Islet precursor cell (in vitro differentiated cells): Measurements from ENCODE around the gene GASK1A.

Experiments used
- DNase-seq: peaks from one replicate; pipeline ENCODE4 v3.0.0-alpha.2; 2018

Gene GASK1A

DNA sequence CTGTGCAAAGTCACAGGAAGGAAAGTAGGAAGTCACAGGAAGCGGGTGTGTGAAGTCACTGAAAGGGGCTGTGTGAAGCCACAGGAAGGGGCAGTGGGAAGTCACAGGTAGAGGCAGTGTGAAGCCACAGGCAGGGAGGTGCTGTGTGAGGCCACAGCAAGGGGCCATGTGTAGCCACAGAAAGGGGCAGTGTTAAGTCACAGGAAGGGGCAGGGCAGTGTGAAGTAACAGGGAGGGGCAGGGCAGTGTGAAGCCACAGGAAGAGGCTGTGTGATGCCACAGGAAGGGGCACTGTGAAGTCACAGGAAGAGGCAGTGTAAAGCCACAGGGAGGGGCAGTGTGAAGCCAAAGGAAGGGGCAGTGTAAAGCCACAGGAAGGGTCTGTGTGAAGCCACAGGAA is 36.5 kb downstream of the GASK1A start:
- DNase-seq, result peak; percentile 31

DNA sequence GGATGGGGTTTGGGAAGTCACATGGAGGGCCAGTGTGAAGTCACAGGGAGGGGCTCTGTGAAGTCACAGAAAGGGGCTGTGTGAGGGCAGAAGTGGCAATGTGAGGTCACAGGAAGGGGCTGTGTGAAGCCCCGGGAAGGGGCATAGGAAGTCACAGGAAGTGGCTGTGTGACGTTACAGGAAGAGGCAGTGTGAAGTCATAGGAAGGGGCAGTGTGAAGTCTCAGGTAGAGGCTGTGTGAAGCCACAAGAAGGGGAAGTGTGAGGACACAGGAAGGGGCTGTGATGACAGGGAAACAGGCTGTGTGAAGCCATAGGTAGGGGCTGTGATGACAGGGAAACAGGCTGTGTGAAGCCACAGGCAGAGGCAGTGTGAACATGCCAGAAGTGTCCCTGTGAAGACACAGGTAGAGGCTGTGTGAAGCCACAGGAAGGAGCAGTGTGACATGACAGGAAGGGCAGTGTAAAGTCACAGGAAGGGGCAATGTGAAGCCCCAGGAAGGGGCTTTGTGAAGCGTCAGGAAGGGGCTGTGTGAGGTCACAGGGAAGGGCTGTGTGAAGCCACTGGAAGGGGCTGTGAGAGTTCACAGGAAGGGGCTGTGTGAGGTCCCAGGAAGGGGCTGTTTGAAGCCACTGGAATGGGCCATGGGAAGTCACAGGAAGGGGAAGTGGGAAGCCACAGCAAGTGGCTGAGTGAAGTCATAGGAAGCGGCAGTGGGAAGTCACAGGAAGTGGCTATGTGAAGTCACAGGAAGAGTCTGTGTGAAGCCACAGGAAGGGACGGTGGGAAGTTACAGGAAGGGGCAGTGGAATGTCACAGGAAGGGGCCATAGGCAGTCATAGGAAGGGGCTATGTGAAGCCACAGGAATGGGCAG is 37.1 kb downstream of the GASK1A start:
- peak; percentile 12 for DNase-seq

DNA sequence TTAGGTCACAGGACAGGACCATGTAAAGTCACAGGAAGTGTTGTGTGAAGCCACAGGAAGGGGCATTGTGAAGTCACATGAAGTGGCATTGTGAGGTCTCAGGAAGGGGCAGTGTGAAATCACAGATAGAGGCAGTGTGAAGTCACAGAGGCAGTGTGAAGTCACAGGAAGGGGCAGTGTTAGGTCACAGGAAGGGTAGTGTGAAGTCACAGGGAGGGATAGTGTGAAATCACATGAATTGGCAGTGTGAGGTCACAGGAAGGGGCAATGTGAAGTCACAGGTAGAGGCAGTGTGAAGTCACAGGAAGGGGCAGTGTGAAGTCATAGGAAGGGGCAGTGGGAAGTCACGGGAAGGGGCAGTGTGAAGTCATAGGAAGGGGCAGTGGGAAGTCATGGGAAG is 37.9 kb downstream of the GASK1A start:
- DNase-seq, result peak; percentile 8

DNA sequence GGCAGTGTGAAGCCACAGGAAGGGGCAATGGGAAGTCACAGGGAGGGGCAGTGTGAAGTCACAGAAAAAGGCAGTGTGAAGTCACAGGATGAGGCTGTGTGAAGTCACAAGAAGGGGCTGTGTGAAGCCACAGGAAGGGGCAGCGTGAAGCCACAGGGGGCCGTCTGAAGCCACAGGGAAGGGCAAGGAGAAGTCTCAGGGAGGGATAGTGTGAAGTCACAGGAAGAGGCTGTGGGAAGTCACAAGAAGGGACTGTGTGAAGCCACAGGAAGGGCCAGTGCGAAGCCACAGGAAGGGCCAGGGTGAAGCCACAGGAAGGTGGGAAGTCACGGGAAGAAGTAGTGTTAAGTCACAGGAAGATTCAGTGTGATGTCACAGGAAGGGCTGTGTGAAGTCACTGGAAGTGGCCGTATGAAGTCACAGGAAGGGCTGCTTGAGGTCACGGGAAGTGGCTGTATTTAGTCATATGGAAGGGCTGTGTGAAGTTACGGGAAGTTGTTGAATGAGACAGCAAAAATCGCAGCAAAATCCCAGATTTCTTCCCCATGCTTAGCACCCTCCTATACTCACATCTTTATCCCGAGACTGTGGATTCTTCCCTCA is 38.6 kb downstream of the GASK1A start:
- DNase-seq, result peak; percentile 10

DNA sequence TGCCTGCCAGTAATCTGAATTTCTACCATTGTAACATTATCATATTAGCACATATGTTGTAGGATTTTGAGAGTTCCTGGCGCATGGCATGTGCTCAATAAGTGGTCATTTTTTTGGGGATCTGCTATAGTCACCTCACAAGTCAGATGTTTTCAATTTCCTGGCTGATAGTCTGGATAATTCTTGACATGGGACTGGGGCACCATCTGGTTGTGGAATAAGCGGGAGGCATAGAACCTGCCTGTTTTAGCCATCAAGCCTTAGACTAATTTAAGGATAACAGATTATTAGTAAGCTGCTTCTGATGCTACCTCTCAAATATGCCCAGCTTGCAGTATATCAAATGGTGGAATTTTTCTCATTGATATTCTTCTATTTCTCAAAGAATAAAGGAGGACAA is 39.1 kb downstream of the GASK1A start:
- no peak for DNase-seq

DNA sequence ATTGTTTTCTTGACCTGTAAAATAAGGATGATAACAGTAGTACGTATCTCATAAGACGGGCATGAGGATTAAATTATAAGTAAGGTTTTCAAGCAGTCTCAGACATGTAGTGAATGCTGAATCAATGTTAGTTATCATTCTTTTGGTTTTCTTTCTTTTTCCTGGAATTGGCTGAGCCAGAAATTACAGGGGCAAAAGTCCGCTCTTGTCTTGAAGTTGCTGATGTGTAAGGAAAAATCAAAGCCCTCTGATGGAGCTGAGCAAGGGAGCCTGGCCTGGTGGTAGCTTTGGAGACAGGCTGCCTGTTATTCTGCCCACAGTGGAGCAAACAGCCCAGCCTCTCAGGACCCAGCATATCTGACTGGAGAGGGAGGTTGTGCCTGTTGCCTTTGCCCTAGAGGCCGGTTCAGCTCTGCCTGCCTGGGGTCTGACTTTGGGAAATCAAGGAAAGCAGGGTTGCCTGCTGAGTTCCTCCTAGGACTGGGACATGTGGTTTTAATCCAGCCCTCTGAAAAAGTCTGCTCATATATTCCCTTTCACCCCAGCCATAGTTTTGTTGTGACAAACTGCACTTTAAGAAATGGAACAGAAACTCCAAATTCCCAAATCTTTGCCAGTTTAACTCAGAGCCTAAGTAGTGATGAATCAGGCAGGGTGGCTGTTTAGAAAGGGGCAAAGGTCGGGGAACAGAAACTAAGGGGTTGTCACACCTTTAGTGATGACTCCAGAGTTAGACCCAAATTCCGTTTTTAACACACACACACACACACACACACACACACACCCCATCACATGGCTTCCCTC is 40.1 kb downstream of the GASK1A start:
- DNase-seq, result peak; percentile 48

DNA sequence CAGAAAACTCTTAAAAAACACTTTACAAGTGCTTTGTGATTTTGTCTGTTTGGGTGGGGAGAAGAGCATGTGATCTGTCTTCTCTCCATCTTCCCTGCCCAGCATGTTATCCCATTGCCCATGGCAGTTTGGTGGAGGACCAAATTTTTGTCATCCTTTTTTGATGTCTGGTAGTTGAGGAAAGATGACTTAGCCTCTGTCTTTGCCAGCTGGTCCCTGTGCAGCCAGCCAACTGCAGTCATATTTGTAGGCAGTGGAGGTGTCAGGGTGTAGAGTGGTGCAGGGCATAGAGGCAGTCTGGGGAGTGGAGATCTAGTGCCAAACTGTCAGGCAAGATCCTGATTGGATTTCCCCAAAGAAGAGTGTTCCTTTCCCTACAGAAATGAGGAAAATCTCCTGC is 40.7 kb downstream of the GASK1A start:
- DNase-seq, result peak; percentile 9

DNA sequence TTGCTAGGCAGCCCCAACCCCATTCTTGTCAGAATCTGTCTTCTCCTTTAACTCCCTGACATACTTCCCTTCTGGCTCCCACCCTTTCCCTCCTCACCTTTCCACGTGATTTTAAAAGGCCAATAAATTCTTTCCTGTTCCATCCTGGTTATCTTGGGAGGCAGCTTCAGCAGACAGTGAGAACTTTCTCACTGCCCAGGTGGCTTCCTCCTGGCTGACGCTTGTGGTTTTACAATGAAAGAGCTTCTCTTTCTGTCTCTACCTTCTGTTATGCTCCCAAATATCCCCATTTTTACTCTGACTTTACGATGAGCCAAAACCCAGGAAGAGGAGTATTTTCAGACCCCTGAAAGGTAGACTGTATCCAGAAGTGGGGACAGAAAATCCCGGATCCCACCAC is 42.1 kb downstream of the GASK1A start:
- peak; percentile 13 for DNase-seq

DNA sequence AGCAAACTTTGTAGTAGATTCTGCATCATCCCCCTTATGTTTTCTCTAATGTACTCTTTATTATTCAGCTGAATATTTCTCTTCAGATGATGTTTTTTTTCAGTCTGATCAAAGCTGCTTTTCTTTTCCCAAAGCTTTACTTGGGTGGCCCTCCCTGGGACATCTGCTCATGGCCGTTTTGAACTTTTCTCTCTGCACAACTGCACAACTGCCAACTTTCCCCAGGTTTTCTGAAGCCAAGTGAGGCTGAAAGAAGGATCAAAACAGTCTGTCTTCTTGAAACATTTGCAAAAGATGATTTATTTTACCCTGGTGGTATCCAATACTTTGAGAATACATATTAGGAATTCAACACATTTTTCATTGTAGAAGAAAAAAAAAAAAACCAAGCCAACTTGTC is 43.0 kb downstream of the GASK1A start:
- no peak for DNase-seq

DNA sequence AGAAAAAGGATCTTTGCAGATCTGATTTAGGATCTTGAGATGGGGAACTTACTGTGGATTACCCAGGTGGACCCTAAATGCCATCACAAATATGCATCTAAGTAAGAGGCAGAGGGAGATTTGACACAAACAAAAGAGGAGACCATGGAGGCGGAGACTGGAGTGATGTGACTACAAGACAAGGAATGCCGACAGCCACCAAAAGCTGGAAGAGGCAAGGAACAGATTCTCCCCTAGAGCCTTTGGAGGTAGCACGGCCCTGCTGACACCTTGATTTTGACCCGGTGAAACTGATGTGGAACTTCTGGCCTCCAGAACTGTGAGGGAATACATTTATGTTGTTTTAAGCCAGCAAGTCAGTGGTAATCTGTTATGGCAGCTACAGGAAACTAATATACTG is 44.0 kb downstream of the GASK1A start:
- DNase-seq, result peak; percentile 67

DNA sequence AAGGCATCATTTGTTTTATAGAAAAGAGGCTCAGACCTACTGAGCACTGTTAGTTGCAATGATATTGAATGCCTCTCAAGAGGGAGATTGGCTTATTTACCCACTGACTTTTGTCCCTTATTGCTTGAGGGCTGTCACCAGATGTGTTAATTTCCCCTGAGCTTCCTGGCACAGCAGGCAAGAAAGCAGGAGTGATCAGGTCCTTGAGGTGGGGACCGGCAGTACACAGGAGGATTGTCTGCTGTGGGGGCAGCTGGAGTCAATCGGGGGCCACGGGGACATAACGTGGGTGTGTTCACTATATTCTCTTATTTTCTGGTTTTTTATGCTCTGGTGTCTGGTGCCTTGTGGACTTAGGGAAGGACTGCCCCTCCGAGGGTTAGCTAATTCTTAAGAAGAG is 44.6 kb downstream of the GASK1A start:
- peak; percentile 7 for DNase-seq

DNA sequence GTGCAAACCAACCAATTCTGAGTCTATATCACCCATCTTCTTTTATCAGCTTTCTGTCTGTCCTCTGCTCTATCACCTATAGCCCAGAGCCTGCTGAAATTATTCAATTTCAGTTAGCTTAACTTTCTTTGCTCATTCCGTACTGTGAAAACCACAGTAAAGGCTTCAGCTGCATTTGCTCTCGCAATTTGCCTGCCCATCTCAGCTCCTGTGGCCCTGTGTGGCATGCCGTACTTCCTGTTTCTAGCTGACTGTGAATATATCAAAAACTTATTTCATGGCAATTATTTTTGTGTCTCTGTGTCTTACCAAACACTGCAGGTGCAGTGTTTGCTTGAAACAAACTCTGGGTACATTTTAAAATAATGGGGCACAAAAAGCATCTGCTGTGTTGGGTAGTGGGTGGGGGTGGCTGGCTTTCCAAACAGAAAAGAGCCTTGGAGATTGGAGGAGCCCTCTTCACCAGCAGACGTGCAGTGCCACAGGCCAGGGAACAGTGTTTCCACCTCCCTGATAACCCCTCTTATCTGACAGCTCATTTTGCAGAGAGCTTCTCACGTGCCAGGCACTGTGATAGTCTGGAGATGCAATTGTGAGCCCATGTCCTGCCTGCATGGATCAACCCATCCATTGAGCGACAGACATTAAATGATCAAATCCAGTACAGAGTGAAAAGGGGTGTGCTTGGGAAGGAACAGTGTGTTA is 45.2 kb downstream of the GASK1A start:
- DNase-seq, result peak; percentile 45

DNA sequence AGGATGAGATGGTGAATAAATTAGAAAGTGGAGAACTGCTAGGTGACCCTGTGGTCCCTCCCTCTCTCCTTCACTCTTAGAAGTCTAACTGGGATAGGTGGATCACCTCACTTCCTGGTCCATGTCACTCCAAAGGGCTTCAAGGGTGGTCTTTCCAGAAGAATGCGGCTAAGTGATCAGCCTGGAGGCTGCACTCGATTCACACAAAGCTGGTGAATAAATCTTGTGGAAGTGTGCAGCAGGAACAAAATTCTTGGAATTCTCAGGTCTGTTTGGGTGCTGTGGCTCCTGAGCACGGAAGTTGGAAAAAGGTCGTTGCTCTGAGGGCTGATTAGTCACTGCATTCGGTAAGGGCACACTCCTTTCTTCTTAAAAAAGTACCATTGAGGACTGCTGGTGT is 46.3 kb downstream of the GASK1A start:
- peak; percentile 74 for DNase-seq

DNA sequence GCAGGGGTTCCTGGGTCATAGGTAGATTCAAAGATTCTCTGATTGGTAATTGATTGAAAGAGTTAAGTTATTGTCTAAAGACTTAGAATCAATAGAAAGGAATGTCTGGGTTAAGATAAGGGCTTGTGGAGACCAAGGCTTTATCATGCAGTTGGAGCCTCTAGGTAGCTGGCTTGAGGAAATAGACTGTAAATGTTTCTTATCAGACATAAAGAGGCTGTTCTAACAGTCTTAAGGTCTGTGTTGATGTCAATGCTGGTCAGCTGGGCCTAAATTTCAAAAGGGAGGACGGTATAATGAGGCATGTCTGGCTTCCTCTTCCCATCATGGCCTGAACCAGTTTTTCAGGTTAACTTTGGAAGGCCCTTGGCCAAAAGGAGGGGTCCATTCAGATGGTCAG is 48.9 kb downstream of the GASK1A start:
- peak; percentile 26 for DNase-seq

DNA sequence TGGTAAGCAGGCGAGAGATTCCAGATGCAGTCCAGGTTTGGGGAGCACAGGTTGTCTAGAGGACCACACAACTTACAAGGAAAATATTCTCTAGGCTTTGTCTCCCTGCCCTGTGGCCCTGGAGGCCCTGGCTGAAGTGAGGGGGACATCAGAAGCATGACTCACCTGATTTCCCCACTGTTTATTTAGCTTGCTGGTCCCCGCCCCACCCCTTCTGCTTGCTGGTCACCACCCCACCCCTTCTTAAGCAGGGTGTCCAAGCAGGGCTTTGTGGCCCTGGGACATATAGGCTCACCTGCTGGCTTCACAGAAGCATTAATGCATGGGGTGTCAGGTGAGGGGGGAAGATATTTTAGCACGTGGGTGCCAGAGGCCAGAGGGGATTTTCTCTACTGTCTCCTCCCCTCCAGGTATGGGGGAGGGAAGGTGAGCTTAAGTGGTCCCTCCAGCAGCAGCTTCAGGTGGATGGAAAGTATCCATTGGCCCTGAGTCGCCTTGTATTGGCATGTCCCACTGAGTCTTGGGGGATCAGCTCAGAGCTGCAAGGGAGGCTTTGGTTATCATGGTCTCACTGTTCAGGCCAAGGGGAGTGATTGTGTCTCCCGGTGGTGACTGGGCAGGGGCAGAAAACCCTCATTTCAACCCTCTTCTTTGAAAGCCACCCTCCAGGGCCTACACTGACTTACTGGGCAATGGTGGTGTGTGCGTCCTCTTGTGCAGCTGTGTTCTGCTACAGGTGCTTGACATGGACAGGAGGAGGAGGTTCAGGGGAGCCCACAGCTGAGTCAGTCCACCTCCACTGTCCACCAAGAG is 49.8 kb downstream of the GASK1A start:
- DNase-seq, result peak; percentile 36

DNA sequence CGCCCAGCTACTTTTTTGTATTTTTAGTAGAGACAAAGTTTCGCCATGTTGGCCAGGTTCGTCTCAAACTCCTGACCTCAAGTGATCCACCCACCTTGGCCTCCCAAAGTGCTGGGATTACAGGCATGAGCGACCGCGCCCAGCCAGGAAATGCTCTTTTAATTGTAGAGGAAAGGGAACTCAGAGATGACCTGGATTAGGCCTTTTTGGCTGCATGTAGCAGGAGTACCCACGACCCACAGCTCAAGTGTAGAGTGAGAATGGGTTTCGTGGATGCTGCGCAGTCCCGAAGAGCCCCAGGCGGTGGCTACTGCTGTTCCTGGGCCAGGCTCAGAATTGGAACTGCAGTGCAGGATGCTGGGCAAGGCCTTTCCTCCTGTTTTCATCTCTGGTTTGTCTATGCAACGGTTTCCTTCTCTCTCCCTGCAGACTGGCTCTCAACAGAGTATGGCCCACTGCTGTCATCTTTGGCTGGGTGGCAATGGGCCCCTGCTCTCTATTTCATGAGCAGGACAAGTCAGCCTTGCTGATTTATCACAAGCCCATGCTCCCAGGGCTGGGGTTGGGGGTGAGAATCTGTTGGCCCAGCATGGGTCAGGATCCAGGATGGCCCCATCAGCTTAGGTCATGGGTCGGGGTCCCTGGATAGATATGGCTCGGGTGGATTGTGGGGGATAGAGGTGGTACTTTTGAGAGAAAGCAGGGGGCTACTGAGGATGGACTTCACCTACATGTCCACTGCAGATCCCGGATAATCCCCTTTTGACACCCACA is 51.2 kb downstream of the GASK1A start:
- peak; percentile 35 for DNase-seq

DNA sequence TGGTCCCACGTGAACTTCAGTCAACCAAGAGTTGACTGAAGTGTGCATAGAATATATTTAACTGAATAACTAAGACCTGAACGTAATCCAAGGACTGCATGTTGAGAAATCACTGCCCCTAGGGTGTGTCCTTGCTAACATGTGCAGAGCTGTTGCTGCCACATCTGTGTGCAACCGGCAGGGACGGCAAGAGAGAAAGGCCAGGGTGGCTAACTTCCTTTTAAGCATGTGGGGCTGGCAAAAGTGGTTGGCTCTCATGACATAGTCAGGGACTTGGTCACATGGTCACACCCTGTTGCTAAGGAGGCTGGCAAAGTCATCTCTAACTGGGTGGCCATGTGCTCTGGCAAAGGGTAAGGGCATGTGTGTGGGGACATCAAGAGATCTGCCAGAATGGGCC is 52.4 kb downstream of the GASK1A start:
- peak; percentile 26 for DNase-seq

DNA sequence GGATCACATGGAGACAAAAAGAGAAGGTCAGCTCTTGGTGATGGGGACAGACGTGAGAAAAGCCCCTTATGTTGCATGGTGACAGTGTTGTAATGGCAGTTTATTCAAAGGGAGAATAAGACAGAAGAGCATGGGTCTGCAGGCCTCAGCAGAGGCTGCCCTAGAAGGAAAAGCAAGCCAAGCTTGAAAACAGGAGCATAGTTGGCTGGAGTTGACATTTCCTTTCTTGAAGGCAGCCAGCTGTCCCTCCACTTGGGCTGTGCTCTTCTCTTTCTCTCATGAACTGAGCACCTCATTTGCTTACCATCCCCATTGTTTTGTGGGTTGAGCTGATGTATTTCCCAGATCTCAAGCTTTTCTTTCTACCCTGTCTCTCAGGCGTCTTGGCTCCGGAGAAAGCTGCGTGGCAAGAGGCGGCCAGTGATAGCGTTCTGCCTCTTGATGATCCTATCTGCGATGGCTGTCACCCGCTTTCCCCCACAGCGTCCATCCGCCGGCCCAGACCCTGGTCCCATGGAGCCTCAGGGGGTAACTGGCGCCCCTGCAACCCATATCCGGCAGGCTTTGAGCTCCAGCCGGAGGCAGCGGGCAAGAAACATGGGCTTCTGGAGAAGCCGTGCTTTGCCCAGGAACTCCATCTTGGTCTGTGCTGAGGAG is 52.9 kb downstream of the GASK1A start:
- peak; percentile 29 for DNase-seq

DNA sequence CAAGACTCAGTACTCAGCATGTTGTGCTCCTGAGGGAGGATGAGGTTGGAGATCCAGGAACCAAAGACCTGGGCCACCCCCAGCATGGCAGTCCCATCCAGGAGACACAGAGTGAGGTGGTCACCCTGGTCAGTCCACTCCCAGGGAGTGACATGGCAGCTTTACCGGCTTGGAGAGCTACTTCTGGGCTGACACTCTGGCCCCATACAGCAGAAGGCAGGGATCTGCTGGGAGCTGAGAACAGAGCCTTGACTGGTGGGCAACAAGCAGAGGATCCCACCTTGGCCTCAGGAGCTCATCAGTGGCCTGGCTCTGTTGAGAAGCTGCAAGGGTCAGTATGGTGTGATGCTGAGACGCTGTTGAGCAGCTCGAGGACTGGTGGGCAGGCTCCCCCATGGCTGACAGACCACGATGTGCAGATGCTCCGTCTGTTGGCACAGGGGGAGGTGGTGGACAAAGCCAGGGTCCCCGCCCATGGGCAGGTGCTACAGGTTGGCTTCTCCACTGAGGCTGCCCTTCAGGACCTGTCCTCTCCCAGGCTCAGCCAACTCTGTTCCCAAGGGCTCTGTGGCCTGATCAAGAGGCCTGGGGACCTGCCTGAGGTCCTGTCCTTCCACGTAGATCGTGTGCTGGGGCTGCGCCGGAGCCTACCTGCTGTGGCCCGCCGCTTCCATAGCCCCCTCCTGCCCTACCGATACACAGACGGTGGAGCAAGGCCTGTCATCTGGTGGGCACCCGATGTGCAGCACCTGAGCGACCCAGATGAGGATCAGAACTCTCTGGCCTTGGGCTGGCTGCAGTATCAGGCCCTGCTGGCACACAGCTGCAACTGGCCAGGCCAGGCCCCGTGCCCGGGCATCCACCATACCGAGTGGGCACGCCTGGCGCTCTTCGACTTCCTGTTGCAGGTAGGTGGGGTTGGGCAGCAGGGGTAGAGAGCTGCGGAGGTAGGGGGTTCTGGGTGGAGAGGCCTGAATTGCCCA is 53.8 kb downstream of the GASK1A start:
- peak; percentile 33 for DNase-seq
